H9 (cell line): ENCODE results near the gene ASAP3. TPM values are rescaled to one million over a fixed set of nuclear protein-coding genes. Genes with fewer than 3 reads are reported as not detected.

Source experiments
- DNase-seq: peaks from one replicate; pipeline ENCODE4 v3.0.0-alpha.2; 2017
- H2AFZ ChIP-seq: one replicate; pipeline ENCODE4 v1.6.1; 2013; ENCODE audit warnings: mild to moderate bottlenecking, low read length, control low read depth, moderate library complexity
- H2AK5ac ChIP-seq: 2 replicates; pipeline ENCODE4 v1.6.1; 2013; ENCODE audit warnings: low read length, control low read depth, mixed read lengths; ENCODE audit not compliant: insufficient read length
- H2BK120ac ChIP-seq: one replicate; pipeline ENCODE4 v1.6.1; 2013; ENCODE audit warnings: low read depth, mild to moderate bottlenecking, low read length, control low read depth, inconsistent platforms; ENCODE audit not compliant: poor library complexity, severe bottlenecking
- H2BK12ac ChIP-seq: 2 replicates; pipeline ENCODE4 v1.6.1; 2013; ENCODE audit warnings: low read length, control low read depth, mixed read lengths, low read depth; ENCODE audit not compliant: insufficient read length
- H2BK15ac ChIP-seq: 2 replicates; pipeline ENCODE4 v1.6.1; 2013; ENCODE audit warnings: low read depth, low read length, control low read depth
- H2BK20ac ChIP-seq: one replicate; pipeline ENCODE4 v1.6.1; 2013; ENCODE audit warnings: low read depth, mild to moderate bottlenecking, low read length, control low read depth, inconsistent platforms; ENCODE audit not compliant: poor library complexity, severe bottlenecking
- H2BK5ac ChIP-seq: 2 replicates; pipeline ENCODE4 v1.6.1; 2013; ENCODE audit warnings: low read length, control low read depth, mixed read lengths; ENCODE audit not compliant: insufficient read length
- H3K14ac ChIP-seq: 2 replicates; pipeline ENCODE4 v1.6.1; 2013; ENCODE audit warnings: low read length, control low read depth; ENCODE audit not compliant: insufficient read depth
- H3K18ac ChIP-seq: 2 replicates; pipeline ENCODE4 v1.6.1; 2013; ENCODE audit warnings: low read depth, mild to moderate bottlenecking, mixed read lengths, low read length, control low read depth; ENCODE audit not compliant: insufficient read length
- H3K23ac ChIP-seq: 2 replicates; pipeline ENCODE4 v1.6.1; 2013; ENCODE audit warnings: low read length, control low read depth, mixed read lengths, low read depth; ENCODE audit not compliant: insufficient read length
- H3K23me2 ChIP-seq: 2 replicates; pipeline ENCODE4 v1.6.1; 2013; ENCODE audit warnings: low read depth, mild to moderate bottlenecking, mixed read lengths, low read length, control low read depth; ENCODE audit not compliant: insufficient read length, poor library complexity, severe bottlenecking
- H3K27ac ChIP-seq: 2 replicates; pipeline ENCODE4 v1.5.1; 2013; ENCODE audit warnings: low read length, control low read depth, mixed read lengths, low read depth; ENCODE audit not compliant: insufficient read length
- H3K27me3 ChIP-seq: 2 replicates; pipeline ENCODE4 v1.6.1; 2013; ENCODE audit warnings: low read length, control low read depth, inconsistent platforms; ENCODE audit not compliant: insufficient read depth
- H3K4ac ChIP-seq: 2 replicates; pipeline ENCODE4 v1.6.1; 2013; ENCODE audit warnings: low read depth, mild to moderate bottlenecking, control low read depth, inconsistent platforms, low read length, moderate library complexity
- H3K4me1 ChIP-seq: 2 replicates; pipeline ENCODE4 v1.6.1; 2013; ENCODE audit warnings: low read length, control low read depth, inconsistent platforms; ENCODE audit not compliant: insufficient read depth
- H3K4me2 ChIP-seq: 2 replicates; pipeline ENCODE4 v1.6.1; 2013; ENCODE audit warnings: low read length, control low read depth, mixed read lengths; ENCODE audit not compliant: insufficient read length, insufficient read depth
- H3K56ac ChIP-seq: 2 replicates; pipeline ENCODE4 v1.6.1; 2013; ENCODE audit warnings: low read depth, mild to moderate bottlenecking, mixed read lengths, low read length, control low read depth; ENCODE audit not compliant: insufficient read length
- H3K79me1 ChIP-seq: 2 replicates; pipeline ENCODE4 v1.6.1; 2013; ENCODE audit warnings: low read depth, mild to moderate bottlenecking, moderate library complexity, low read length, control low read depth, inconsistent platforms; ENCODE audit not compliant: insufficient read depth, poor library complexity, severe bottlenecking
- H3K79me2 ChIP-seq: 2 replicates; pipeline ENCODE4 v1.6.1; 2013; ENCODE audit warnings: low read length, control low read depth, inconsistent platforms; ENCODE audit not compliant: insufficient read depth
- H3K9ac ChIP-seq: 2 replicates; pipeline ENCODE4 v1.6.1; 2013; ENCODE audit warnings: low read length, control low read depth, mixed read lengths; ENCODE audit not compliant: insufficient read length; ENCODE audit errors: extremely low read depth
- H3K9me3 ChIP-seq: one replicate; pipeline ENCODE4 v1.6.1; 2013; ENCODE audit warnings: low read depth, low read length, inconsistent platforms; ENCODE audit not compliant: control insufficient read depth
- H3T11ph ChIP-seq: one replicate; pipeline ENCODE4 v1.6.1; 2013; ENCODE audit warnings: mild to moderate bottlenecking, low read length, control low read depth, inconsistent platforms
- H4K20me1 ChIP-seq: one replicate; pipeline ENCODE4 v1.6.1; 2013; ENCODE audit not compliant: control insufficient read depth, insufficient read length, insufficient read depth
- H4K5ac ChIP-seq: 2 replicates; pipeline ENCODE4 v1.6.1; 2013; ENCODE audit warnings: low read depth, mild to moderate bottlenecking, mixed read lengths, low read length, control low read depth; ENCODE audit not compliant: insufficient read length
- H4K8ac ChIP-seq: replicated peaks from 2 replicates; pipeline ENCODE4 v1.6.1; 2013; ENCODE audit warnings: low read length, control low read depth, mixed read lengths, low read depth; ENCODE audit not compliant: insufficient read length
- H4K91ac ChIP-seq: 2 replicates; pipeline ENCODE4 v1.6.1; 2013; ENCODE audit warnings: low read depth, mild to moderate bottlenecking, moderate library complexity, mixed read lengths, low read length, control low read depth; ENCODE audit not compliant: insufficient read length
- H3K27ac Mint-ChIP-seq, 3 experiments: 2 replicates in 2 of 3; 3 replicates in 1 of 3; pipeline ENCODE4 v1.8.0; 2020 to 2021; ENCODE audit warnings: mixed read lengths in 3 of 3, mild to moderate bottlenecking in 1 of 3, moderate library complexity in 1 of 3
- H3K27me3 Mint-ChIP-seq: 2 replicates; pipeline ENCODE4 v1.8.0; 2021; ENCODE audit warnings: low read depth, mild to moderate bottlenecking, moderate library complexity, mixed read lengths
- H3K36me3 Mint-ChIP-seq, 3 experiments: 2 replicates in 2 of 3; 3 replicates in 1 of 3; pipeline ENCODE4 v1.8.0; 2020 to 2021; ENCODE audit warnings: low read depth in 3 of 3, mixed read lengths in 3 of 3; ENCODE audit not compliant: insufficient read depth in 1 of 3
- H3K4me1 Mint-ChIP-seq, 2 experiments: 2 replicates each; pipeline ENCODE4 v1.8.0; 2020; ENCODE audit warnings: mixed read lengths in 2 of 2
- H3K4me3 Mint-ChIP-seq, 2 experiments: 2 replicates in 1 of 2; 3 replicates in 1 of 2; pipeline ENCODE4 v1.8.0; 2020 to 2021; ENCODE audit warnings: mild to moderate bottlenecking in 2 of 2, mixed read lengths in 2 of 2, moderate library complexity in 1 of 2
- H3K9me3 Mint-ChIP-seq, 2 experiments: 2 replicates in 1 of 2; 3 replicates in 1 of 2; pipeline ENCODE4 v1.8.0; 2020; ENCODE audit warnings: mild to moderate bottlenecking in 2 of 2, mixed read lengths in 2 of 2, moderate library complexity in 1 of 2
- WGBS: extraction: QIAGEN DNeasy Blood & Tissue Kit; methylation state at CpG from one replicate; pipeline ENCODE4 v1.1.7; 2013; ENCODE audit warnings: missing lambda C conversion rate, low lambda C conversion rate, mixed read lengths; ENCODE audit not compliant: insufficient read length; ENCODE audit errors: extremely low coverage; 5-methylcytosine and 5-hydroxymethylcytosine counted together
- total RNA-seq: library from RNA; stranded (reverse); gene quantifications from 2 replicates; pipeline ENCODE4 v1.2.1, GENCODE V29; 2021
- TF ChIP-seq, protein P1 (sequence below): fragments of 200-600 bp; sonication (generic); conservative IDR thresholded peaks from 3 replicates; pipeline ENCODE4 v1.8.0; 2021; ENCODE audit warnings: antibody characterized with exemption, mild to moderate bottlenecking

The ASAP3 gene
- total RNA-seq, 1 experiment from 2014 or later: 26.7 TPM

- no peak overlapping the region for H3K27ac Mint-ChIP-seq
These were observed 4.9 kb downstream of the ASAP3 start for GRCh38 chr1:23478896-23479665.

More at GRCh38 chr1:23478896-23479665, 4.9 kb downstream of the ASAP3 start:
- peaks cover 2 to 4% (median 3%) of the 10 kb centered on the region in 3 experiments; a peak in 2 of 7 replicates for H3K36me3 Mint-ChIP-seq
- no peak overlapping the region for H2BK120ac ChIP-seq
- TF ChIP-seq, protein P1, sequence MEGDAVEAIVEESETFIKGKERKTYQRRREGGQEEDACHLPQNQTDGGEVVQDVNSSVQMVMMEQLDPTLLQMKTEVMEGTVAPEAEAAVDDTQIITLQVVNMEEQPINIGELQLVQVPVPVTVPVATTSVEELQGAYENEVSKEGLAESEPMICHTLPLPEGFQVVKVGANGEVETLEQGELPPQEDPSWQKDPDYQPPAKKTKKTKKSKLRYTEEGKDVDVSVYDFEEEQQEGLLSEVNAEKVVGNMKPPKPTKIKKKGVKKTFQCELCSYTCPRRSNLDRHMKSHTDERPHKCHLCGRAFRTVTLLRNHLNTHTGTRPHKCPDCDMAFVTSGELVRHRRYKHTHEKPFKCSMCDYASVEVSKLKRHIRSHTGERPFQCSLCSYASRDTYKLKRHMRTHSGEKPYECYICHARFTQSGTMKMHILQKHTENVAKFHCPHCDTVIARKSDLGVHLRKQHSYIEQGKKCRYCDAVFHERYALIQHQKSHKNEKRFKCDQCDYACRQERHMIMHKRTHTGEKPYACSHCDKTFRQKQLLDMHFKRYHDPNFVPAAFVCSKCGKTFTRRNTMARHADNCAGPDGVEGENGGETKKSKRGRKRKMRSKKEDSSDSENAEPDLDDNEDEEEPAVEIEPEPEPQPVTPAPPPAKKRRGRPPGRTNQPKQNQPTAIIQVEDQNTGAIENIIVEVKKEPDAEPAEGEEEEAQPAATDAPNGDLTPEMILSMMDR: no peak
- peaks cover 23% of the 10 kb centered on the region for H3K27me3 Mint-ChIP-seq
- no peaks in the 10 kb centered on the region for H3K4me1 ChIP-seq
- no peak overlapping the region for H3K18ac ChIP-seq
- no peak overlapping the region for H3K14ac ChIP-seq
- H3K9ac ChIP-seq: no peak overlapping the region
- no peak overlapping the region for H4K8ac ChIP-seq
- no peak for DNase-seq
- no peak overlapping the region for H4K91ac ChIP-seq
- no peak overlapping the region for H3T11ph ChIP-seq
- WGBS: no CpG with 5 or more reads among the region's 9 CpGs
- H3K27ac ChIP-seq: no peak overlapping the region
- H3K56ac ChIP-seq: no peak overlapping the region
- no peak overlapping the region for H4K5ac ChIP-seq
- no peaks in the 10 kb centered on the region for H3K9me3 Mint-ChIP-seq
- H2AK5ac ChIP-seq: no peak overlapping the region
- no peak overlapping the region for H3K4me2 ChIP-seq
- no peak overlapping the region for H2BK5ac ChIP-seq
- no peak overlapping the region for H2BK20ac ChIP-seq
- no peak overlapping the region for H3K4me3 Mint-ChIP-seq
- H2AFZ ChIP-seq: no peak overlapping the region
- no peak overlapping the region for H3K4ac ChIP-seq
- no peaks in the 10 kb centered on the region for H3K27me3 ChIP-seq
- H2BK12ac ChIP-seq: no peak overlapping the region
- no peaks in the 10 kb centered on the region for H3K79me1 ChIP-seq
- H3K79me2 ChIP-seq: peaks cover 9% of the 10 kb centered on the region; the same call in 1 of the 2 replicates
- peaks cover 16 to 27% of the 10 kb centered on the region in 2 experiments for H3K4me1 Mint-ChIP-seq
- no peak overlapping the region for H3K23ac ChIP-seq
- no peak overlapping the region for H2BK15ac ChIP-seq
- H3K23me2 ChIP-seq: peaks cover 9% of the 10 kb centered on the region
- H3K9me3 ChIP-seq: no peaks in the 10 kb centered on the region
- no peaks in the 10 kb centered on the region for H4K20me1 ChIP-seq
